Brain pericyte (primary cell): ENCODE data around the gene PHKA2.
"Not testable (repeated sequence)": the region's sequence is repeated elsewhere in the genome, so short reads cannot be mapped to it uniquely, and the experiment has no call there.

Experiments
- DNase-seq: peaks from one replicate; pipeline ENCODE4 v3.0.0-alpha.2; 2012; ENCODE audit warnings: low read depth, low spot score

Gene PHKA2

GRCh38 chrX:18864390-18864920 is 119.5 kb downstream of the PHKA2 start:
- no peak for DNase-seq

- DNase-seq: no peak
Measured at GRCh38 chrX:18861511-18861910, 122.4 kb downstream of the PHKA2 start.

- DNase-seq: no peak
Measured at GRCh38 chrX:18856645-18856997, 127.3 kb downstream of the PHKA2 start.

- no peak for DNase-seq
Measured at GRCh38 chrX:18855919-18856644, 127.8 kb downstream of the PHKA2 start.

- not testable (repeated sequence) for DNase-seq
Measured at GRCh38 chrX:18847901-18848300, 136.0 kb downstream of the PHKA2 start.
